NCI-H226 (cell line): Measurements from ENCODE around the gene VPS39.
A peak's percentile ranks its signal among the peaks of the same experiment; 100 is the strongest.

Experiments used
- DNase-seq: peaks from one replicate; pipeline ENCODE4 v3.0.0-alpha.2; 2015

VPS39 gene

GRCh38 chr15:42194513-42194912, 13.6 kb downstream of the VPS39 start:
- peak; percentile 2 for DNase-seq

- no peak for DNase-seq
Measured at GRCh38 chr15:42193383-42193782, 14.7 kb downstream of the VPS39 start.

- no peak for DNase-seq
Measured at GRCh38 chr15:42191610-42192346, 16.3 kb downstream of the VPS39 start.

- no peak for DNase-seq
Measured at GRCh38 chr15:42190370-42190769, 17.7 kb downstream of the VPS39 start.

GRCh38 chr15:42185801-42186200, 22.3 kb downstream of the VPS39 start:
- no peak for DNase-seq

- DNase-seq, result no peak
Measured at GRCh38 chr15:42184736-42185135, 23.4 kb downstream of the VPS39 start.

GRCh38 chr15:42184296-42184695, 23.8 kb downstream of the VPS39 start:
- DNase-seq, result no peak

- no peak for DNase-seq
Measured at GRCh38 chr15:42182961-42183360, 25.1 kb downstream of the VPS39 start.

GRCh38 chr15:42182328-42182886, 25.7 kb downstream of the VPS39 start:
- DNase-seq, result no peak

- no peak for DNase-seq
Measured at GRCh38 chr15:42178056-42178455, 30.0 kb downstream of the VPS39 start.

- no peak for DNase-seq
Measured at GRCh38 chr15:42175671-42176070, 32.4 kb downstream of the VPS39 start.

GRCh38 chr15:42172475-42172874, 35.6 kb downstream of the VPS39 start:
- no peak for DNase-seq

- no peak for DNase-seq
Measured at GRCh38 chr15:42171795-42172194, 36.3 kb downstream of the VPS39 start.

GRCh38 chr15:42171122-42171521, 37.0 kb downstream of the VPS39 start:
- no peak for DNase-seq

- no peak for DNase-seq
Measured at GRCh38 chr15:42166225-42166940, 41.7 kb downstream of the VPS39 start.

- no peak for DNase-seq
Measured at GRCh38 chr15:42165106-42165505, 43.0 kb downstream of the VPS39 start.

GRCh38 chr15:42163947-42164550, 44.1 kb downstream of the VPS39 start:
- DNase-seq, result no peak

GRCh38 chr15:42163291-42163690, 44.8 kb downstream of the VPS39 start:
- no peak for DNase-seq

- no peak for DNase-seq
Measured at GRCh38 chr15:42160136-42160535, 48.0 kb downstream of the VPS39 start.

- DNase-seq, result no peak
Measured at GRCh38 chr15:42159381-42160015, 48.6 kb downstream of the VPS39 start.

GRCh38 chr15:42158941-42159340, 49.2 kb downstream of the VPS39 start:
- no peak for DNase-seq

GRCh38 chr15:42157981-42158765, 49.9 kb downstream of the VPS39 start:
- DNase-seq, result peak; percentile 45
